Measurements from ENCODE around the gene OGFRL1.

DNA sequence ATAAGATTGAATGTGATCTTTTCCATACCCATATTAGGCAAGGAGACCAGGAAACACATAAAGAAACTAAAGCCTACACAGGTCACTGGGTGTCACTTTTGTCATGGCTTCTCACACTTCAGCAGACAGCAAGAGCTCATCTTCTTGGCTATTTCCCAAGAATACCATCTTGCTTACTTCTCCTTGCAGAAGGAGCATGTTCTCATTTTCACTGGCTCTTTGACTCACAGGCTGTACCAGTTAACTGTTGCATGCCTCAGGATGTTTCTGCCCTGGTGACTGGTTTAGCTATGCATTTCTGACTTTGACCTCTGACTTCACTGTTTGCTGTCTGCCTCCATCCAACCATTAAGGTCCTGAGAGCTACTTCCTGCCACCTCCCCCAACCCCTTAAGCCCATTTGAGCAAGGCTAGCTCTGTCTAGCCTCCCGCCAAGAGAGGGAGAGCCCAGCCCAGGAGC lies 40.3 kb upstream of the OGFRL1 start:
- TF ChIP-seq, protein P1, sequence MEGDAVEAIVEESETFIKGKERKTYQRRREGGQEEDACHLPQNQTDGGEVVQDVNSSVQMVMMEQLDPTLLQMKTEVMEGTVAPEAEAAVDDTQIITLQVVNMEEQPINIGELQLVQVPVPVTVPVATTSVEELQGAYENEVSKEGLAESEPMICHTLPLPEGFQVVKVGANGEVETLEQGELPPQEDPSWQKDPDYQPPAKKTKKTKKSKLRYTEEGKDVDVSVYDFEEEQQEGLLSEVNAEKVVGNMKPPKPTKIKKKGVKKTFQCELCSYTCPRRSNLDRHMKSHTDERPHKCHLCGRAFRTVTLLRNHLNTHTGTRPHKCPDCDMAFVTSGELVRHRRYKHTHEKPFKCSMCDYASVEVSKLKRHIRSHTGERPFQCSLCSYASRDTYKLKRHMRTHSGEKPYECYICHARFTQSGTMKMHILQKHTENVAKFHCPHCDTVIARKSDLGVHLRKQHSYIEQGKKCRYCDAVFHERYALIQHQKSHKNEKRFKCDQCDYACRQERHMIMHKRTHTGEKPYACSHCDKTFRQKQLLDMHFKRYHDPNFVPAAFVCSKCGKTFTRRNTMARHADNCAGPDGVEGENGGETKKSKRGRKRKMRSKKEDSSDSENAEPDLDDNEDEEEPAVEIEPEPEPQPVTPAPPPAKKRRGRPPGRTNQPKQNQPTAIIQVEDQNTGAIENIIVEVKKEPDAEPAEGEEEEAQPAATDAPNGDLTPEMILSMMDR (IDR thresholded peaks at IDR 0.05; ENCODE audit: insufficient read depth, low read depth, low read length), result no peak
- TF ChIP-seq EZH2 (IDR thresholded peaks at IDR 0.05; ENCODE audit: insufficient read depth, low read length), result no peak

All from astrocyte (in vitro differentiated cells and primary cell).